Activated T-cell treated with anti-CD3 and anti-CD28 coated beads, Interleukin-2, amount 50 U/mL, for 72 hours (primary cell): ENCODE results near the gene PSMD14. TPM values are rescaled to one million over a fixed set of nuclear protein-coding genes. Genes with fewer than 3 reads are reported as not detected.
"Not testable (repeated sequence)": the region's sequence is repeated elsewhere in the genome, so short reads cannot be mapped to it uniquely, and the experiment has no call there.

ENCODE experiments used
- ATAC-seq, 2 donors: fragments of 150-1000 bp; cut with Tn5 transposase; replicated peaks in 1 of 2; 2 replicates each; pipeline ENCODE4 v1.10.0; 2021; ENCODE audit warnings: moderate library complexity in 2 of 2, mild to moderate bottlenecking in 1 of 2
- DNase-seq, 2 donors: peaks; one replicate each; pipeline ENCODE4 v3.0.0; 2021 to 2022; ENCODE audit warnings: mixed read lengths in 1 of 2
- H3K27ac Mint-ChIP-seq: one replicate; pipeline ENCODE4 v1.8.0; 2022; ENCODE audit warnings: mild to moderate bottlenecking, moderate library complexity, mixed read lengths
- H3K27me3 Mint-ChIP-seq: one replicate; pipeline ENCODE4 v1.8.0; 2022; ENCODE audit warnings: low read depth, mixed read lengths
- H3K36me3 Mint-ChIP-seq, 2 donors: one replicate each; pipeline ENCODE4 v1.8.0; 2022; ENCODE audit warnings: mixed read lengths in 2 of 2, mild to moderate bottlenecking in 1 of 2; ENCODE audit not compliant: insufficient read depth in 2 of 2
- H3K4me1 Mint-ChIP-seq: one replicate; pipeline ENCODE4 v1.8.0; 2022; ENCODE audit warnings: low read depth, mixed read lengths
- H3K4me3 Mint-ChIP-seq, 2 donors: one replicate each; pipeline ENCODE4 v1.8.0; 2022; ENCODE audit warnings: mild to moderate bottlenecking in 2 of 2, mixed read lengths in 2 of 2, moderate library complexity in 2 of 2
- H3K9me3 Mint-ChIP-seq, 2 donors: one replicate each; pipeline ENCODE4 v1.8.0; 2022; ENCODE audit warnings: mixed read lengths in 2 of 2
- total RNA-seq, 2 donors: library from RNA; stranded (reverse); gene quantifications; one replicate each; pipeline ENCODE4 v1.2.3, GENCODE V29; 2022

PSMD14 gene
- 10 to 100 TPM; 69.8 to 77.5 TPM for total RNA-seq

- DNase-seq, result peak; percentile 93 to 95
- H3K4me1 Mint-ChIP-seq, result peaks cover 39% of the 10 kb centered on the region
- peaks cover 13 to 24% of the 10 kb centered on the region in 2 donors for H3K36me3 Mint-ChIP-seq
- ATAC-seq, result peak; percentile 94 to 95
- H3K4me3 Mint-ChIP-seq, result peak within 1 kb of the TSS; percentile 98 to 99
- H3K9me3 Mint-ChIP-seq, result peaks cover 3 to 5% of the 10 kb centered on the region in 2 donors
- no peaks in the 10 kb centered on the region for H3K27me3 Mint-ChIP-seq
- peak within 1 kb of the TSS; percentile 99 for H3K27ac Mint-ChIP-seq
Observed at GRCh38 chr2:161308178-161308955, at the start of gene PSMD14. TSS of gene PSMD14 (plus strand) at chr2:161308425. CDS start at chr2:161318826, 10,401 bp downstream.

GRCh38 chr2:161265874-161266273, 42.4 kb upstream of the PSMD14 start:
- no peak overlapping the region for H3K27ac Mint-ChIP-seq
- no peaks in the 10 kb centered on the region for H3K4me1 Mint-ChIP-seq
- peaks cover 6% of the 10 kb centered on the region for H3K27me3 Mint-ChIP-seq
- DNase-seq (no peak), ATAC-seq (no peak)
- H3K36me3 Mint-ChIP-seq, result no peaks in the 10 kb centered on the region
- no peak overlapping the region for H3K4me3 Mint-ChIP-seq
- H3K9me3 Mint-ChIP-seq, result no peaks in the 10 kb centered on the region

DNA sequence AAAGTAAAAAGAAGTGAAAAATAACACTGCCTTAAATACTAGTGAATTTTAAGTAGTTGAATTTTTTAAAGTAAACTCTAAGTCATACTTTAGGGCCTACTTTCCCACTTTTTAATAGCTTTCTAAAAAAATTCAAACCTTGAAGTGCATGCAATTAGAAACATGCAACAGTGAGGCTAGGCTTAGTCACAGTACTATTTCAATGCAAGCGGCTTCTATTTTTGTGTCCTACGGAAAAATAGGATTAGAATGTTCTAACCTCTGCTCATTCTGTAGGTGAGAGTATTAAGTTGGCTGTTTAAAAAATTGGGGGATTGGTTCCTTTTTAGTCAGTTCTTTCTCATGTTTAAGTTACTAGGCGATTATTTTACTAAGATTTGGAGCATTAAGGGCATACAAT, 39.1 kb upstream of the PSMD14 start:
- Mint-ChIP-seq H3K4me1 (no peaks in the 10 kb centered on the region), H3K27me3 (peaks cover 3% of the 10 kb centered on the region), H3K36me3 (no peaks in the 10 kb centered on the region), H3K27ac (no peak overlapping the region), H3K4me3 (no peak overlapping the region), H3K9me3 (no peaks in the 10 kb centered on the region)
- no peak for DNase-seq
- no peak for ATAC-seq

GRCh38 chr2:161273038-161273760, 35.0 kb upstream of the PSMD14 start:
- no peaks in the 10 kb centered on the region for H3K36me3 Mint-ChIP-seq
- H3K9me3 Mint-ChIP-seq, result no peaks in the 10 kb centered on the region
- no peaks in the 10 kb centered on the region for H3K4me1 Mint-ChIP-seq
- no peaks in the 10 kb centered on the region for H3K27me3 Mint-ChIP-seq
- ATAC-seq, result peak; percentile 51 to 58
- DNase-seq, result peak; percentile 23 to 47
- H3K4me3 Mint-ChIP-seq, result peak overlapping the region in 1 of 2 donors; percentile 45
- H3K27ac Mint-ChIP-seq, result peak overlapping the region; percentile 73

- DNase-seq (peak in 1 of 2 donors; percentile 12), ATAC-seq (peak in 1 of 2 donors; percentile 29)
- not testable (repeated sequence) for H3K4me1 Mint-ChIP-seq, H3K36me3 Mint-ChIP-seq, H3K27me3 Mint-ChIP-seq, H3K27ac Mint-ChIP-seq, H3K9me3 Mint-ChIP-seq, H3K4me3 Mint-ChIP-seq
Observed at GRCh38 chr2:161278564-161279229, 29.5 kb upstream of the PSMD14 start.

- not testable (repeated sequence) for H3K9me3 Mint-ChIP-seq, H3K27ac Mint-ChIP-seq, DNase-seq, H3K27me3 Mint-ChIP-seq, H3K4me3 Mint-ChIP-seq, H3K4me1 Mint-ChIP-seq, H3K36me3 Mint-ChIP-seq
- peak in 1 of 2 donors; percentile 45 for ATAC-seq
Observed at GRCh38 chr2:161279230-161279815, 28.9 kb upstream of the PSMD14 start.

GRCh38 chr2:161280906-161281323, 27.3 kb upstream of the PSMD14 start:
- H3K4me3 Mint-ChIP-seq, H3K36me3 Mint-ChIP-seq, H3K9me3 Mint-ChIP-seq, H3K4me1 Mint-ChIP-seq, H3K27ac Mint-ChIP-seq, ATAC-seq, H3K27me3 Mint-ChIP-seq: not testable (repeated sequence)
- DNase-seq, result peak in 1 of 2 donors; percentile 6

GRCh38 chr2:161281615-161282310, 26.5 kb upstream of the PSMD14 start:
- not testable (repeated sequence) for ATAC-seq, H3K36me3 Mint-ChIP-seq, DNase-seq, H3K4me3 Mint-ChIP-seq, H3K27ac Mint-ChIP-seq, H3K27me3 Mint-ChIP-seq, H3K9me3 Mint-ChIP-seq, H3K4me1 Mint-ChIP-seq

DNA sequence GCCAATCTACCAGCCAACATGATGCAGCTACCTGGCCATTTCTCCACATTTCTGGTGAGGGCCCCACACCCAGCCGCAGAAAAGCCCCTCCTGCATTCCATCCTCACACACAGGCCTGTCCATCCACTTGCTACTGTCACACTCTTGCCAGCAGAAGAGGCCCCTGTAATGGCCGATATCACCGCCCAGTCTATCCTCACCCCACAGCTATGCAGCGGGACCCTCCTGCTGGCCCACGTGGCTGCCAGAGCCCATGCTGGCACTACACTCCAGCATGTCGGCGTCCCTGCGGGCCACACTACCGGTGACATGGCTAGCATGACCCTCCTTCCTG, 25.9 kb upstream of the PSMD14 start:
- not testable (repeated sequence) for H3K36me3 Mint-ChIP-seq, H3K27me3 Mint-ChIP-seq, H3K27ac Mint-ChIP-seq, H3K4me1 Mint-ChIP-seq, H3K4me3 Mint-ChIP-seq, H3K9me3 Mint-ChIP-seq, ATAC-seq
- DNase-seq, result peak in 1 of 2 donors; percentile 3

GRCh38 chr2:161283926-161284325, 24.3 kb upstream of the PSMD14 start:
- Mint-ChIP-seq H3K27me3 (peaks cover 20% of the 10 kb centered on the region), H3K36me3 (no peaks in the 10 kb centered on the region), H3K4me3 (no peak overlapping the region), H3K9me3 (no peaks in the 10 kb centered on the region), H3K27ac (no peak overlapping the region), H3K4me1 (no peaks in the 10 kb centered on the region)
- DNase-seq (no peak), ATAC-seq (no peak)

DNA sequence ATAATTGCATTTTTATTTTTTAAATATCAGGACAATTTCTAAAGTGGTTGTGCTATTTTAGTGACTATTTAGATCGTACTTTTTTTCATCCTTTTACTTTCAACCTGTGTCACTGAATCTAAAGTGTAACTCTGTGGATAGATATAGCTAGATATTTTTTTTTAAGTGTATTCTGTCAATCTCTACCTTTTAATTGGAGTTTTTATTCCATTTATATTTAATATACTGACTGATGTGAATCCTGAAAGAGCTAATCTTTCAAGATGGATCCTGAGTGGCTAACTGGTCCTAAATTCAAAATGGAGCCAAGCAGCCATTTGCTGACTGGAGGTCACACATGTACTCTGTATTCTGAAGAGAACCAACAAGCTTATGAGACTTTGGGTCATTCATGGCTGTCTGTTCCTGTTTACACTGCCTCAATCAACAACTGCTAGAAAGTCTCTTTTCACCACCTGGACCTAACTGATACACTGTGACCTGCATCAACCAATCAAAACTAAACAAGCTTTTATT, 4.6 kb upstream of the PSMD14 start:
- DNase-seq (no peak), ATAC-seq (no peak)
- Mint-ChIP-seq H3K36me3 (peaks cover 12 to 16% of the 10 kb centered on the region in 2 donors), H3K4me3 (no peak overlapping the region), H3K27me3 (peaks cover 28% of the 10 kb centered on the region), H3K27ac (no peak overlapping the region), H3K4me1 (peaks cover 7% of the 10 kb centered on the region), H3K9me3 (peaks cover 5 to 6% of the 10 kb centered on the region in 2 donors)

DNA sequence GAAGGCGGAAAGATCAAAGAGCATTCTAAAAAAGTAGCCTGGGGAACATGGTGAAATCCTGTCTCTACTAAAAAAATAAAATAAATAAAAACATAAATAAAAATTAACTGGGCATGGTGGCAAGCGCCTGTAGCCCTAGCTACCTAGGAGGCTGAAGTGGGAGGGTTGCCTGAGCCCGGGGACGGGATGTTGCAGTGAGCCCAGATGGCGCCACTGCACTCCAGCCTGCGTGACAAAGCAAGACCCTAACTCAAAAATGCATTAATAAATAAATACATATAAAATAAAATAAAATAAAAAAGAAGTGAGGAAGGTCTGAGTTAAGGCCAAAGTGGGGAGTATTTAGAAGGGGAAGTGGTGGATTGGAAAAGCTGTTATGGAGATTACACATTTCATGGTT, 1.3 kb upstream of the PSMD14 start:
- DNase-seq (no peak), ATAC-seq (no peak)
- Mint-ChIP-seq H3K9me3 (peaks cover 5 to 6% of the 10 kb centered on the region in 2 donors), H3K4me1 (peaks cover 27% of the 10 kb centered on the region), H3K27ac (peak overlapping the region; percentile 89), H3K36me3 (peaks cover 13 to 20% of the 10 kb centered on the region in 2 donors), H3K4me3 (peak overlapping the region; percentile 98 to 99), H3K27me3 (peaks cover 8% of the 10 kb centered on the region)
